Gastroesophageal sphincter (tissue), 4 donors: Measurements from ENCODE around the gene NGEF. TPM values are rescaled to one million over a fixed set of nuclear protein-coding genes. Genes with fewer than 3 reads are reported as not detected.

ENCODE experiments used
- ATAC-seq: fragments of 150-250 bp; one replicate; pipeline ENCODE4 v1.9.1; 2016; ENCODE audit warnings: mild to moderate bottlenecking, moderate library complexity
- H3K27ac ChIP-seq, 4 donors: fragments of 200-600 bp; sonication (generic) in 3 of 4; 1 replicate in 3 of 4; 2 replicates in 1 of 4; pipeline ENCODE4 v1.5.1; 2016 to 2019
- H3K27me3 ChIP-seq: fragments of 200-600 bp; sonication (generic); one replicate; pipeline ENCODE4 v1.5.1; 2019
- H3K36me3 ChIP-seq, 2 donors: fragments of 200-600 bp; sonication (generic); one replicate each; pipeline ENCODE4 v1.5.1; 2019; ENCODE audit warnings: control low read depth in 1 of 2
- H3K4me1 ChIP-seq, 3 donors: fragments of 200-600 bp; sonication (generic); 1 replicate in 2 of 3; 2 replicates in 1 of 3; pipeline ENCODE4 v1.5.1; 2016 to 2019; ENCODE audit warnings: control low read depth in 2 of 3
- H3K4me3 ChIP-seq, 2 donors: fragments of 200-600 bp; sonication (generic); one replicate each; pipeline ENCODE4 v1.5.1; 2019; ENCODE audit warnings: mild to moderate bottlenecking in 1 of 2, moderate library complexity in 1 of 2
- H3K9me3 ChIP-seq, 3 donors: fragments of 200-600 bp; sonication (generic); one replicate each; pipeline ENCODE4 v1.5.1; 2017 to 2019; ENCODE audit warnings: control low read depth in 2 of 3
- CTCF ChIP-seq, 4 experiments: fragments of 200-600 bp in 2 of 4; fragments of 450-650 bp in 2 of 4; sonication (generic) in 1 of 4; IDR thresholded peaks; one replicate each; pipeline ENCODE4 v1.5.1; 2017 to 2019; ENCODE audit warnings: antibody characterized with exemption in 4 of 4, mild to moderate bottlenecking in 2 of 4, moderate library complexity in 2 of 4
- EP300 ChIP-seq: sonication (generic); formaldehyde crosslinking; IDR thresholded peaks from one replicate; pipeline ENCODE4 v1.6.1; 2017; ENCODE audit warnings: antibody characterized with exemption, mild to moderate bottlenecking
- POLR2A ChIP-seq, 2 donors: fragments of 450-650 bp; IDR thresholded peaks; one replicate each; pipeline ENCODE4 v1.6.1; 2017; ENCODE audit warnings: antibody characterized with exemption in 2 of 2, mild to moderate bottlenecking in 2 of 2, moderate library complexity in 1 of 2
- POLR2AphosphoS5 ChIP-seq: sonication (generic); formaldehyde crosslinking; IDR thresholded peaks from one replicate; pipeline ENCODE4 v1.6.1; 2017; ENCODE audit warnings: antibody characterized with exemption
- WGBS, 2 donors: methylation state at CpG; one replicate each; pipeline ENCODE4 v1.1.5; 2018; ENCODE audit warnings: low coverage in 1 of 2; 5-methylcytosine and 5-hydroxymethylcytosine counted together
- total RNA-seq, 4 donors: library from RNA; depleted of rRNA; stranded (reverse); fragments of >200 nt; gene quantifications; one replicate each; pipeline ENCODE4 v1.1.0, GENCODE V29; 2016

NGEF gene
- total RNA-seq, 4 donors from 2014 or later = 0.40 to 0.49 (median 0.46) TPM; not detected in 1

- Histone ChIP-seq H3K4me3 (no peak overlapping the region), H3K4me1 (no peaks in the 10 kb centered on the region), H3K27ac (no peak overlapping the region), H3K36me3 (no peaks in the 10 kb centered on the region), H3K27me3 (no peaks in the 10 kb centered on the region), H3K9me3 (no peaks in the 10 kb centered on the region)
- WGBS, 2 donors = 67 to 70% methylated on average over 1 to 6 of the region's 7 CpGs
- no peak for ATAC-seq
- TF ChIP-seq EP300 (no peak), POLR2A (IDR thresholded peaks at IDR 0.05) (no peak), POLR2AphosphoS5 (no peak), CTCF (IDR thresholded peaks at IDR 0.05) (no peak)
These were observed 13.7 kb downstream of the NGEF start for GRCh38 chr2:232999354-232999753.

- Histone ChIP-seq H3K9me3 (no peaks in the 10 kb centered on the region), H3K4me3 (no peak overlapping the region), H3K27ac (no peak overlapping the region), H3K36me3 (no peaks in the 10 kb centered on the region), H3K4me1 (no peaks in the 10 kb centered on the region), H3K27me3 (no peaks in the 10 kb centered on the region)
- TF ChIP-seq POLR2A (IDR thresholded peaks at IDR 0.05) (no peak), EP300 (no peak), POLR2AphosphoS5 (no peak), CTCF (IDR thresholded peaks at IDR 0.05) (no peak)
- ATAC-seq = no peak
- WGBS, 2 donors = no CpG with 5 or more reads among the region's 5 CpGs
These were observed 14.4 kb downstream of the NGEF start for GRCh38 chr2:232998666-232998985.

- no peak for ATAC-seq
- TF ChIP-seq POLR2AphosphoS5 (no peak), POLR2A (IDR thresholded peaks at IDR 0.05) (no peak), EP300 (no peak), CTCF (IDR thresholded peaks at IDR 0.05) (no peak)
These were observed 15.0 kb downstream of the NGEF start for GRCh38 chr2:232997749-232998665.

GRCh38 chr2:232994446-232994845 is 18.6 kb downstream of the NGEF start:
- 74 to 100% methylated on average over 2 to 5 of the region's 5 CpGs for WGBS, 2 donors
- Histone ChIP-seq H3K27ac (no peak overlapping the region), H3K4me1 (no peaks in the 10 kb centered on the region), H3K9me3 (no peaks in the 10 kb centered on the region), H3K27me3 (no peaks in the 10 kb centered on the region), H3K36me3 (no peaks in the 10 kb centered on the region), H3K4me3 (no peak overlapping the region)
- no peak for TF ChIP-seq POLR2A (IDR thresholded peaks at IDR 0.05)
- no peak for TF ChIP-seq CTCF (IDR thresholded peaks at IDR 0.05)
- TF ChIP-seq EP300 = no peak
- TF ChIP-seq POLR2AphosphoS5 = no peak
- ATAC-seq = no peak

More at GRCh38 chr2:232997749-232998665, 15.0 kb downstream of the NGEF start:
- H3K27me3 ChIP-seq = no peaks in the 10 kb centered on the region
- no peak overlapping the region for H3K4me3 ChIP-seq
- 74 to 82% methylated on average over 2 to 4 of the region's 18 CpGs for WGBS, 2 donors
- no peak overlapping the region for H3K27ac ChIP-seq
- H3K9me3 ChIP-seq = no peaks in the 10 kb centered on the region
- H3K4me1 ChIP-seq = no peaks in the 10 kb centered on the region
- no peaks in the 10 kb centered on the region for H3K36me3 ChIP-seq
